Measurements from ENCODE around the gene RAD51.

DNA sequence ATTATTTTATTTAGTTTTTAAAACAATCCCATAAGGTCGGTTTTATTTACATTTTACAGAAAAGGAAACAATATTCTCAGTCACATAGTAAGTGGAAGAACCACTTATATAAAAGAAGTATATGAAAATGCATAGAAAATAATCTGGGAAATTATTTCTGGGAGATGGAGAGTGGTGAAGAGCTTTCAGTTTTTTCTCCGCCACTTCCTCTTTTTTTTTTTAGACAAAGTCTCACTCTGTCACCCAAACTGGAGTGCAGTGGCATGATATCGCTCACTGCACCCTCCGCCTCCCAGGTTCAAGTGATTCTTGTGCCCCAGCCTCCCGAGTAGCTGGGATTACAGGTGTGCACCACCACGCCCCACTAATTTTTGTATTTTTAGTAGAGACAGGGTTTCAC, 21.2 kb downstream of the RAD51 start:
- TF ChIP-seq POLR2AphosphoS5 (IDR thresholded peaks at IDR 0.05) (no peak), CTCF (IDR thresholded peaks at IDR 0.05) (no peak), EP300 (IDR thresholded peaks at IDR 0.05) (no peak)

Measured in esophagus muscularis mucosa (tissue), 4 donors.